ENCODE measurements around the gene ITGB6. TPM values are rescaled to one million over a fixed set of nuclear protein-coding genes. Genes with fewer than 3 reads are reported as not detected.

ITGB6 gene
- 4.8 and 5.0 TPM in 2 replicates for polyA plus RNA-seq (2011; rRNA removed)
- polyA plus RNA-seq (2012; cell fraction: cytosol; rRNA removed) = 1.5 and 1.9 TPM in 2 replicates
- 4.0 and 5.1 TPM in 2 replicates for polyA plus RNA-seq (2012; cell fraction: nucleus; rRNA removed)
- polyA plus RNA-seq (2017; fragmentation: RNase III; extraction: RNeasy Plus Mini Kit Qiagen cat#74134 plus additional on column Dnase treatment) = 4.1 to 4.8 TPM (median 4.2 TPM) in 3 replicates
- 4.1 and 4.5 TPM in 2 replicates for polyA minus RNA-seq (2011; rRNA and poly(A)+ RNA removed)

- Histone ChIP-seq H3K4me3 (no peak within 1 kb of the TSS), H3K9me3 (no peaks in the 10 kb centered on the region), H3K4me1 (peaks cover 14% of the 10 kb centered on the region), H3K4me2 (no peak within 1 kb of the TSS), H3K27ac (no peak within 1 kb of the TSS)
- TF ChIP-seq RFX5 (IDR thresholded peaks at IDR 0.05) (no peak), EHMT2 (IDR thresholded peaks at IDR 0.05; ENCODE audit: low read depth) (no peak), ESRRA (IDR thresholded peaks at IDR 0.05; ENCODE audit: borderline replicate concordance, low read length) (no peak), USF2 (IDR thresholded peaks at IDR 0.05) (no peak), CBX8 (IDR thresholded peaks at IDR 0.05) (no peak)
- FAIRE-seq = no peak
- POLR2A ChIA-PET = no interaction called here
- no peak for DNase-seq (ENCODE audit: low read depth in 1 of 2, low spot score in 1 of 2)
- CTCF ChIA-PET = no interaction called here
- ATAC-seq = no peak
- WGBS (ENCODE audit: missing lambda C conversion rate) = 79% methylated on average over 9 of the region's 9 CpGs
Observed at GRCh38 chr2:160199683-160200389, at the start of gene ITGB6. Gene ITGB6, minus strand, starts transcription at chr2:160200272. Its CDS starts 209 bp downstream, at chr2:160200063.

- DNase-seq (ENCODE audit: low read depth in 1 of 2, low spot score in 1 of 2) = no peak
- 95% methylated on average over 6 of the region's 6 CpGs for WGBS (ENCODE audit: missing lambda C conversion rate)
- TF ChIP-seq MYC (IDR thresholded peaks at IDR 0.05; ENCODE audit: borderline replicate concordance, low read length) (no peak), POLR2AphosphoS2 (conservative IDR thresholded peaks at IDR 0.05; ENCODE audit: low read length) (no peak), TP53 (CRISPR knock-in tag; IDR thresholded peaks at IDR 0.05) (no peak), ZSCAN20 (CRISPR knock-in tag; IDR thresholded peaks at IDR 0.05) (no peak), CBX2 (IDR thresholded peaks at IDR 0.05; ENCODE audit: borderline replicate concordance, low read depth) (no peak), PHF8 (IDR thresholded peaks at IDR 0.05; ENCODE audit: borderline replicate concordance, low read depth) (no peak), USF2 (IDR thresholded peaks at IDR 0.05) (no peak), KDM5A (IDR thresholded peaks at IDR 0.05) (no peak), CEBPB (IDR thresholded peaks at IDR 0.05) (no peak)
- ATAC-seq = no peak
- CTCF ChIA-PET = interaction anchor here (0.6 to 2.1 kb wide), 3 partner anchors 23 to 229 kb away, joined by 3 to 10 read pairs (median 7); no protein-coding TSS in a partner anchor
- peaks cover 39% of the 10 kb centered on the region for H3K4me1 ChIP-seq
- H3K4me2 ChIP-seq = no peak overlapping the region
- H3K9me3 ChIP-seq = no peaks in the 10 kb centered on the region
- no peak overlapping the region for H3K4me3 ChIP-seq
- H3K27ac ChIP-seq = peak overlapping the region; percentile 61 to 93; a peak in 4 of 6 replicates
- FAIRE-seq = no peak
- POLR2A ChIA-PET = no interaction called here
Observed at GRCh38 chr2:160247296-160248035, 47.4 kb upstream of the ITGB6 start.

GRCh38 chr2:160246356-160246755, 46.3 kb upstream of the ITGB6 start:
- Histone ChIP-seq H3K27ac (peak overlapping the region; percentile 61 to 93), H3K4me3 (no peak overlapping the region), H3K4me2 (no peak overlapping the region), H3K9me3 (no peaks in the 10 kb centered on the region), H3K4me1 (peaks cover 42% of the 10 kb centered on the region)
- WGBS (ENCODE audit: missing lambda C conversion rate) = 59% methylated on average over 2 of the region's 2 CpGs
- TF ChIP-seq NFE2L2 (conservative IDR thresholded peaks at IDR 0.05; ENCODE audit: low read length) (peak; percentile 72), MAFK (IDR thresholded peaks at IDR 0.05; ENCODE audit: partially characterized antibody) (peak; percentile 73), REST (IDR thresholded peaks at IDR 0.05) (0 out of 2 replicates have a peak, but pooled peaks have one; percentile 19), MAZ (IDR thresholded peaks at IDR 0.05; ENCODE audit: borderline replicate concordance, low read depth, low read length) (no peak)
- no peak for FAIRE-seq
- DNase-seq (ENCODE audit: low read depth in 1 of 2, low spot score in 1 of 2) = peak in 1 of 2 experiments; percentile 48
- POLR2A ChIA-PET = interaction anchor here (0.7 kb wide), 1 partner anchor 37 kb away, joined by 3 read pairs; no protein-coding TSS in a partner anchor
- CTCF ChIA-PET = interaction anchor here (0.7 to 1.0 kb wide), 4 partner anchors 13 to 161 kb away, joined by 3 to 4 read pairs (median 4); no protein-coding TSS in a partner anchor
- no peak for ATAC-seq

All from A549 (cell line).